NOMO-1 (cell line): ENCODE measurements around the gene ADARB2.

Experiments used
- DNase-seq, 2 experiments: peaks; one replicate each; lab custom pipeline; 2025; ENCODE audit not compliant: unreplicated experiment in 2 of 2; lab: John Stamatoyannopoulos, UW

Gene ADARB2

DNA sequence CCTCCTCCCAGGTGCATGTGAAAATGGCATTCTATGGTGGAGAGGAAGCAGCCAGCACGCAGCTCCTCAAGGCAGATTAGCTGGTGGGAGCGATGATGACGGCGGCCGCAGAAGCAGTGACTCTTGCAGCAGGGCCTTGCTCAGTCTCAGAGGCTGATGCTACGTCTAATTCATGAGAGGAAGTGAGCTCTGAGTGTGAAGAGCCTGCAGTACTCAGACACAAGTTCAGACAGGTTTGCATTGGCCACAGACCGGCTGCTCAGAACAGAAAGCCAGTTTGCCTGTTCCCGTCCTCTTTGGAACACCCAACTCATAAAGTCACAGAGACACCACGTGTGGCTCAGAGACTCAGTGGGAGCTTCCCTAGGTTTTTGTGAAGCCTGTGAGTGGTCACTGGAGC is 136.5 kb downstream of the ADARB2 start:
- no peak for DNase-seq

DNA sequence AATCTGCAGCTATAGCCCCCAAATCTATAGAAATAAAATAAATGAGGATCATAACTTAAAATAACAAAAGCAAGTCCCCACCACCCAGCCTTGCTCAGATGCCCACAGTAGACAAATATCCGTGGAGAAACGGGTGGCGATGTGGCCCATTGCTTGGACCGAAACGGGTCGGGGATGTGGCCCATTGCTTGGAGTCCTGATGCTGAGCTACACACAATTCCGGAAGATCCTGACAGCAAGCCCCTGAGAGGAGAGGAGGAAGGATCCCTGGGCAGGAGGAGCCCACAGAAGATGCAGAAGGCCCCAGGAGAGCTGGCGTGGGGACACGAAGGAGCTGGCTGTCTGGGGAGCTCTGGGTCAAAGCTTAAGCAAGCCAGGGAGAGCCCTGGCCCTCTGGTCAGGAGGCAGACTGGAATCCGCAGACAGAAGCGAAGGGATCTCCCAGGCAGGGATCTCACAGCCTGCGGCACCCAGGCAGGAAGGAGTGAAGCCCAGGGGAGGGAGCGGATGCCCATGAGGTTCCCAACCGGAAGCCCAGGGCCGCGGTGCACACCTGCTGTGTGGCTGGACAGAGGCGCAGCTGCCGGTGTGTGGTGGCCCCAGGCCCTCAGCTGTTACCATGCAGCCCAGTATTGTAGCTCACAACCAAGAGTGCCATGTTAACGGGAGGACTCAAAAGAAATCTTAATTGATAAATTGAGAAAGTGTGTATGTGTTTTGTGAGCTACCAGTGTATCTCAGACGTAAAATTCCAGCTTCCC is 138.8 kb downstream of the ADARB2 start:
- DNase-seq, result no peak

DNA sequence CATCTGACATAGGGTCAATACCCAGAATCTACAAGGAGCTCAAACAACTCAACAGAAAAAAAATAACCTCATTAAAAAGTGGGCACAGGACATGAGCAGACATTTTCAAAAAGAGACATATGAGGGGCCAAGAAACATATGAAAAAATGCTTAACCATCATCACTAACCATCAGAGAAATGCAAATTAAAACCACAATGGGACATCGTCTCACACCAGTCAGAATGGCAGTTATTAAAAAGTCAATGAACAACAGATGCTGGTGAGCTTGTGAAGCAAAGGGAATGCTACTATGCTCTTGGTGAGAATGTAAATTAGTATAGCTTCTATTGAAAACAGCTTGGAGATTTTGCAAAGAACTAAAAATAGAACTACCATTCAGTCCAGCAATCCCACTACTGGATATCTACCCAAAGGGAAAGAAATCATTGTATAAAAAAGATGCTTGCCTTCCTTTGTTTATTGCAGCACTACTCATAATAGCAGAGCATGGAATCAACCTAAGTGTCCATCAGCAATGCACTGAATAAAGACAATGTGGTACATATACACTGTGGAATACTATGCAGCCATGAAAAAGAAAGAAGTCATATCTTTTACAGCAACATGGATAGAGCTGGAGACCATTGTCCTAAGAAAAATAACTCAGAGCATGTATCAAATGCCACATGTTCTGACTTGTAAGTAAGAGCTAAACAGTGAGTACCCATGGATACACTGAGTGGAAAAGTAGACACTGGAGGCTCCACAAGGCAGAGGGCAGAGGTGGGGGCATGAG is 139.8 kb downstream of the ADARB2 start:
- no peak for DNase-seq

DNA sequence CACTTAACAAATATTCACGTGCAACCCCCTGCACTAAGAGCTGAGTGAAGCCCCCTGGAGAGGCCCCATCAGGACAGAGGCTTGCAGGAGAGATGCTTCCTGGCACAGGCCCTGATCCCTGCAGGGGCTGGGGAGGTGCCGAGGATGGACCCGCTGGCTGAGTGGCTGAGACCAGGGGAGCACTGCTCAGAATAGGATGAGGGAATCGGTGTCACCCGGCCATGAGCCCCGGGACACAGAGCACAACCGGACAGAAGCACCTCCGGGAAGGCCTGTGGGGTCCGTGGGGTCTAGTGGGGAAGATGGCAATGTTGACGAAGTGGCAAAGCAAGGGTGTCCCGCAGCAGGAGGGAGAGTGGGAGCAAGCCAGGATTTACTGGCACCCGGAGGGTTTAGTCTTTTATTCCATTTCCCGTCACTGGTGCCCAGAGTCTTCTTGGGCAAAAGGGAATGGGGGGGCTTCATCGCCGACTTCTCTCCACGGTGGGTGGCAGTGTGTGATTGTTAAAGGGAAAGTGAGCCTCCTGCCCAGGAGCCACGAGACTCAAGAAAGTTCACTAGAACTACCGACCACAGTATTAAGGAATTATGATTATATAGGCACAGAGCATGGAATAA is 140.7 kb downstream of the ADARB2 start:
- no peak for DNase-seq

DNA sequence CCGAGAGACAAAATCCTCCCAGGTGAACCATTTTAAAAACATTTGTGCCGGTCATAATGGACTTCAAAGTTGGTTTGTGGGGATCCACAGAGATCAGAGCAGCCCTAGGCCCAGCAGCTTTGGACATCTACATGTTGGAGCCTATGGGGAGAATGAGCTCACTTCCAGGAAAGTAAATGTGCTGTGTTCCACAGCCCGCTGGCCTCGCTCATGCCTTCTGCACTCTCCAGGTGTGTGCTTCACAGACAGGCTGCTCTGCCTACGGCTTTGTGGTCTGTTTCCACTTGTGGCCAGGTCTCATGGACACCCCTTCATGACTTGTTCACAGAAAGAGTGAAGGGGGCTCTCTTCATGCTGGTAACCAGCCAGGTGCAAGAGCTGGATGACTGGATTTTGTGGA is 141.6 kb downstream of the ADARB2 start:
- no peak for DNase-seq

DNA sequence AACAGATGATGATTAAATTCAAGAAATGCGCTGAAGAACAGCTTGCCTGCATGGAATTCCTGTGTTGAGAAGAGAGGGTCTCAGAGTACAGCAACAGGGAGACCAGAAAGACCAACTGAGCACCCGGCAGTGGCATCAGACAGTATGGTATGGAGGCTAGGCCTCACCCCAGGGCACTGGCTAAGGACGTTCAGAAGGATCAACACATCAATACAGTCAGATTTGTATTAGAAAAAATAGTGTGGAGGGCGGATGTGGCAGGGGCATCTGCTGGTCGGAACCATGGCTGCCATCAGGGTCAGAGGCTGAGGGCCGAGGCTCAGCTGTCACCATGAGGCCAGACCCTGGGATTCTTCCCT is 142.1 kb downstream of the ADARB2 start:
- no peak for DNase-seq

DNA sequence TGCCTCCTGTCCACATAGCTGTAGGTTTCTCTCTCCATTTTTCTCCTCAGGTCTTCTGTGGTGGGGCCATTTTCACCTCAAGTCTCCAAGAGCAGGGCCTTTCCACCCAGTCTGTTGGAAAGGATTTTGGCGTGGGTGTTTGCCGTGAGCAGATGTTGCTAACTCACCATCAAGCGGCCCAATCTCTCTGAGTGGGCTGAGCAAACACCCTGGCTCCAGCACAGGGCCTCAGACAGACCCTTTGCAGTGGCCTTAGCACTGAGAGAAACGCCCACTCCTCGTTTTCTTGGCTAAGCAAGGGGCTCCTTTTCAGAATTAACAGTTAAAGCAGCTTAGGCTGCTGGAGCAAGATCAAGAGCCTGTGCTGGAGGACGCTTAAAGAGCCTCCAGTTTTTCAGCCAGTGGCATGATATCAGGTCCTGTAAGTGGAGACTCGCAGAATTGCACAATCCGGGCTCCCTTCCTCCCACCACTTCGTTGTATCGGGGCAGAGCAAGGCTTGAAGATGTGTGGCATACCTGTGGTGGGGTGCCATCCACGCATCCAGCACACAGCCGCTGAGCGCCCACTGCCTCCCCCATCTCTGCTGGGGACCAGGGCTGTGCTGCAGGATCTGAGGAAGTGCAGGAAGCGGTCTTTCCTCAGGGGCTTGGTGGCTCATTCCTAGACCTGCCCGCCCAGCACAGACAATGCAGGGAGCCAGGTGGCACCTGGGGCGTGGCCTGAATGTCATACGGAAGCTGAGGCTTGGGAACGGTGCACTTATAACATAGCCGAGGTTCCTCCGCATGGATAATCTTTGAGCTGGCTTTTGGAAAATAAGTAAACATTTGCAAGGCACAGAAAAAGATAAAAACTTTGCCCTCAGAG is 142.7 kb downstream of the ADARB2 start:
- DNase-seq, result no peak

DNA sequence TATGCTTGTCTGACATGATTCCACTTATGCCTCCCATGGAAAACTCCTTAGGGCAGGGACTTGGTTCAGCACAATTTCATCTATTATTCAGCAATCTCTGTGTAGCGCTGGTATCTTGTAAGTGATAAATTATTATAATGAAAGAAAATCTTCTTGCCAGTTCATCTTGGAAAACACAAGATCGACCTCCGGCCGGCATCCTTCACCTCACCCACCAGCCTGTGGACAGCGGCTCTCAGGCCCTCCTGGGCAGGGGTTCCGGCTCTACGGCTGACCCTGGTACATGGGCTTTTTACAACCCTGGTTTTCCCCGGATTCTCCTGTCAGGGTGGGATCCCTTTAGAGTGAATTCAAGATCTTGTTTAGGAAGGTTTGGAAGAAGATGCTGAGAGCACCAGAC is 145.6 kb downstream of the ADARB2 start:
- no peak for DNase-seq

DNA sequence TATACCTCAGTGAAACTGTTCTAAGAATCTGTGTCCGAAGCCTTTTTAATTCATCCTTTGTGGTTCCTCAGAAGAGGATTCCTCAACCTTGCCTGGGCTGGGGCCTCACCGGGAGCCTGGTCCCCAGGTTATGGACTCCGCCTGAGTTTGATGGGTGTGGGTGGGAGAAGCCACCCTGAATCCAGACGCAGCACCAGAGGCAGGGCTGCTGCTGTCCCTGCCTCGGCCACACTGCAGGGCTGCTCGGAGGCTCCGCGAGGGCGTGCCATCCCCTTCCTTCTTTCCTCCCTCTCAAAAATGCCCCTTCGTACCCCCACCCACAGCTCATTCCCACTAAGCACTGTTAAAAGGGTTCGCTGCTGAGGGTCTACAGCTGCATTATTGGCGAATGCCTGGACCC is 146.3 kb downstream of the ADARB2 start:
- DNase-seq, result no peak

DNA sequence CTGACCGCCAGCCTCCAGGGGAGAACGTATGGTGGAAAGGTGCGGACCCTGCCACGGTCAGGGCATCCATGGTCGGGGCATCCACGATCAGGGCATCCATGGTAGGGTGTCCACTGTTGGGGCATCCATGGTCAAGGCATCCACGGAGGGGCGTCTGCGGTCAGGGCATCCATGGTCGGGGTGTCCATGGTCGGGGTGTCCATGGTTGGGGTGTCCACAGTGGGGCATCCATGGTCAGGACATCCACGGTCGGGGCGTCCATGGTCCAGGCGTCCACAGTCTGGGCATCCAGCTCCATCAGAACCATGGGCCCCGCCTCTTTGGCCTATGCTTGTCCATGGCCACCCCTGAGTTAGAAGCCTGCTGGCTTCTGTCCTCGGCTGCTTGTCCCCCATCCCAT is 148.1 kb downstream of the ADARB2 start:
- DNase-seq, result no peak

DNA sequence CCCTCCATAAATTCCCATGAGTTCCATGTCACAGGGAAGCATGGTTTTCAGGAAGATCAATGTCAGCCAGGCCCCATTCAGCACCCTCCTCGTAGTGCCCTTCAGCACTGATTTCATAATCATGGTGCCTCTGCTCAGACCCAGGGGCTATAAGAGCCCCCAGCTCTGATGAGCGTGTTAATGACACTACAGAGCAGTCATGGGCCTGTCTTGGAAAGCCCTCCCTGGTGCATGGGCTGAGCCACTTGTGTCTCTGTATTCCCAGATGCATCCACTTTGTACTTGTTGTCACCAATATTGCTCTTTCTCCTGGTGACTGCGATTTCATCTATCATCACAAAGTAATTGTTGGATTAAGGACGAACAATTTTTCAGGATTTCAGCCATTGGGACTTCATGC is 154.6 kb downstream of the ADARB2 start:
- DNase-seq, result no peak

DNA sequence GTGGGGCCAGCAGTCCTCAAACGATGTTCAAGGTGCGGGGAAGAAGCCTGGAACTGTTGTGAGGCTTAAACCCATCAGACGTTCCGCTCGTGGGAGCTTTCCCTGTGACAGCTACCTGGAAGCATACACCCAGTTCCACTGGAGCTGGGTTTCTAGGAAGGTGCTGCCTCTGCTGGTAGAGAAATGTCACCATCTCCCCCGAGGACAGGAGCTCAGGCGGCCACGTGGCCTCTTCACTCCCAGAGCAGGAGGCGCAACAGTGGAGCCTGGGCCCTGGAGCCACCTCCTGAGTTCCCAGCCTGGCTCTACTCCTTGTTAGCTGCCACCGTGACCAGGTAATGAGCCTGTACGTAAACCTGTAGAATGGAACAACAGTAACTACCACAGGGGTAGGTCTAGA is 156.1 kb downstream of the ADARB2 start:
- DNase-seq, result no peak

DNA sequence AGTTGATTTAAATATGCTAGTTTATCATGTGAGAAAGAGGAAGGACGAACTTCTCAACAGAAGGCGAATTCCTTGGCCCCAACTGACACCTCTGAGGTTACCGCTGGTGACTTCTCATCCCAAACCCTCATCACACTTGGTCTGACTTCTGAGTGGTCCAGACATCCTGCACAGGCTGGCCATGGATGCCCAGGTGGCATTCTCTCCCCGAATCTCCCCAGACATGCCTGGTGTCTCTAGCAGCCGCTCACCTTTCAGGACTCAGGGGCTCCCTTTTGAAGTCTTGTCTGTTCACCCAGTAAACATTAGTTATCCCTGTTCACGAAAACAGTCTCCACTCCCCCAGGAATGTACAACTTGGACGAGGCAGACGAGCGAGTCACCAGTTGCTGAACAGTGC is 157.7 kb downstream of the ADARB2 start:
- DNase-seq, result no peak

DNA sequence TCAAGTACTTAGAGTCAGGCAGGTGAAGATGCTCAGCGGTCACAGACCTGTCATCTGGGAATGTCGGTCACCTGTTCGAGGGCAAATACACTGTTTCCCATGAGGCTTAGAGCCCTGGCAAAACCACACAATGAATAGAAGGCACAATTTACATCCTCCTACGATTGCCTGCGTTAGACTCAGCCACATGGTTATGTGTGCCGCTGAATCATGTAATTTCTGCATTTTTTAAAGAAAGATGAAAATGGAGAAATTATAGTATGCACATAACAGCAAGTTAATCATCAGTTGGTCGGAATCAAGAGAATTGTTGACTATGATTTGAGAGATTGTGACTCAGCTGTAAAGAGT is 158.2 kb downstream of the ADARB2 start:
- no peak for DNase-seq

DNA sequence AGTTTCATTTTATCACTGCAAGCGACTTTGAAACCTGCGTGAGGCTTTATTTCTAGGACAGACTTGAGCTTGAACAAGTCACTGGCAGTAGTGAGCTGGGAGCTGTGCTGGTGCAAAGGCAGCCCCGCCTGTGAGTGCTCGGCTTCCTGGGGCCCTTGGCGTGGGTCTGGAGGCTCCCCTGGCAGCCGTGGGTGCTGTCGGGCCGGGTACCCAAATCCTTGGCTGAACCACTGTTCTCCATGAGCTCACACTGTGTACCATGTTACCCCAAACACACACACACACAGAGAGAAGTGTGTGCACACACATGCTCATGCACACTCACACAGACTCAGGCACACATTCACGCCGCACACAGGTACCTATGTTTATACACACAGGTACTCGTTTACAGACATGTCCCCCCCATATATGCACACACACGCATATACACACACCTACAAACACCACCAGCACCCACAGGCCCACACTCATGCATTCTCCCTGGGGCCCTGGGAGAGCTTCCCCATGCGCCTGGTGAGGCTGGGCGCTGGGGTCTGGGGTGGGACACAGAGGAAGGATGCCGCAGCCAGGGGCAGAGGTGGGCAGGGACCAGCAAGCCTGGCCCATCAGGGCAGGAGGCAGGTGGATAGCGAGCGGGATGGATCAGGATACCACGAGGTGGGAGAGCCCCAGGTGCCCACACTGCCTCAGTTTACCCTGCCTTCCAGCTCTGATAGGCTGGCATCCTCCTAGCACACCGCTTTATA is 158.8 kb downstream of the ADARB2 start:
- DNase-seq, result no peak

DNA sequence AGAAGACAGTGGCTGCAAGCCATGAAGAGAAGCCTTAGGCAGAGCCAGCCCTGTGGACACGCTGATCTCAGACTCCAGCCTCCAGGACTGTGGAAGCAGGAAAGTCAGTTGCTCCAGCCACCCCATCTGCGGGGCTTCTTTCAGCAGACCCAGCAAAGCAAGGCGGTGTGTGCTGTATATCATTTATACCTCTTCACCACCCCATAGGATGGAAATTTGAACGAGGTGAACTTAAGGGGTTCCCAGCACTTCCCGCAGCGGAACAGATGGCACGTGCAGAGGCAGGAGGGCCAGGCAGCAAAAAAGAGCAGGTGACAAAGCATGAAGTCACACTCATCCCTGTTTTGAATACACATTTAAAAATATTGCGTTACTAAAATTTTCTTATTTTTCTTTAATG is 159.4 kb downstream of the ADARB2 start:
- DNase-seq, result no peak

DNA sequence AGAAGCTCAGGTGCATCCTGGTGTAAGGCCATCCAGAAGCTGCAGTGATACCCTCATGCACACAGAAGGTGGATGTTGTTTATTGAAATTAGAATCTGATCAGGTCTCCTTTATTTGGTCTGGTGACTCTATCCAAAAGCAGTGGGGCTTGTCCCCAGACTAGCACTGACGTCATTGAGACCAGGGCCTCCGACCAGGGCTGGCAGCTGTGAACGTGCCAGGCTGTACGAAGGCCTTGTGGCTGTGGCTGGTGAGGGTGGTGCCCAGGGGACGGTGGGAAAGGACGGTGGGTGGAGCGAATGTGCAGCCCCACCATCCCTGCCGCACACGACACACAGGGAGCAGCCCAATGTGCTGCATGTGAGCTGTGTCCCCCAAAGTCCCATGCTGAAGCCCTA is 160.0 kb downstream of the ADARB2 start:
- DNase-seq, result no peak

DNA sequence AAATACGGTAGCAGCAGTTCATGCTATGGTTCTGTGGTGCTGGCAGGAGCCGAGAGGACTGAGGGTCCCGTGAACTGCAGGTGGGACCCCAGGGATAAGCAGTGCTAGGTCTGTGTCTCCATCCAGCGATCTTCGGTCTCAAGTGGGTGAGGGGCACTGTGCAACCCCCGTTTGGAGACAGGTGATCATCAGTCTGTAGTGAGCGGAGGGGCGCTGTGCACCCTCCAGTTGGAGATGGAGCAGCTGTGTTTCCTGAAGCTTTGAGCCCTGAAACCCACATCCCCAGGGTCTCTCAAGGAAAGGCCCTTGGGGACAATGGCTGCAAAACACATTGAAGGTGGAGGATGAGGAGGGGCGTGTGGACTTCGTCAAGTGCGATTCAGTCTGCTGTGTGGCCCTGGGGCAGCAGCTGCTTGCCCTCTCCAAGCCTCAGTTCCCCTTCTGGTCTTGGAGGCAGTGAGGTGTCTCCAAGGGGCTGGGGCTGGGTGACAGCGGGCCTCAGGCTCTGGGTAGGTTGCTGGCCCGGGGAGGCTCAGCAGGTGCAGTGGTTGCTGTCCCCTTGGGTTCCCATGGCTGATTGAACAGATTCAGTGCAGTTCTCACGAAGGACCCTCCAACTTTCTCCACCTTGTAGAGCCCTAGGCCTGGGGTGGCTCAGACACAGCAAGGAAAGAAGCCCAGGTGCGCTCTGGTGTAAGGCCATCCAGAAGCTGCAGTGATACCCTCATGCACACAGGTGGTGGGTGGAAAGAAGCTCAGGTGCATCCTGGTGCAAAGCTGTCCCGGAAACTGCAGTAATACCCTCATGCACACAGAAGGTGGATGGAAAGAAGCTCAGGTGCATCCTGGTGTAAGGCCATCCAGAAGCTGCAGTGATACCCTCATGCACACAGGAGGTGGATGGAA is 160.6 kb downstream of the ADARB2 start:
- no peak for DNase-seq

DNA sequence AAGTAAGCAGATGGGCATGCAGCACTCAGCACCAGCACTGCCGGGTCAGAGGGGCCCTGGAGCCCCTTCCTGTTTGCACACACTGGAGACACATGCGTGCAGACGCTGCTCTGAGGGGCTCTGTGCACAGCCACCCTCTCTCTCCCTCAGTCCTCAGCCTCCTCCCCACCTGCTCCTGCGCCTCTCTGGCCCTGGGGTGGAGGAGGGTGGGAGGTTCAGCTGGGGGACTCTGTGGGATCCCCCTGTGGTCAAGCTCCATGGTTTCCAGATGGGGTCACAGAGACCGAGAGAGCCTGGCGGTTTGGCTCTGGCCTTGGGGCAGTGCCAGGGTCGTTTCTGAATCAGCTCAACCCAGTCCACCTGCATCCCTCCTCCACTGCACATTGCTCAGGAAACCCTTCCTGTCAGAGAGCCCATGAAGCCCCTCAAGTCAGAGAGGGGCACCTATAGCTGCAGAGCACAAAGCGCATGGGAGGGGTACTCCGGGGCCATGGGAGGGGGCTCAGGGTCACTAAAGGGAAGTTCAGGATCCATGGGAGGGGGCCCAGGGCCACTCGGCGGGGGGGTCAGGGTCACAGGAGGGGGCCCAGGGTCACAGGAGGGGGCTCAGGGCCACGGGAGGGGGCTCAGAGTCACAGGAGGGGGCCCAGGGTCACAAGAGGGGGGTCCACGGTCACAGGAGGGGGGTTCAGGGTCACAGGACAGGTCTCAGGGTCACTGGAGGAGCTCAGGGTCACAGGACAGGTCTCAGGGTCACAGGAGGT is 161.7 kb downstream of the ADARB2 start:
- no peak for DNase-seq
